ENCODE data around the gene ASB1. TPM values are rescaled to one million over a fixed set of nuclear protein-coding genes. Genes with fewer than 3 reads are reported as not detected.

ASB1 gene
- polyA plus RNA-seq, 1 donor (not counting 4 experiments of a cell fraction or from before 2014, with no cell fraction given): 13.0 TPM

DNA sequence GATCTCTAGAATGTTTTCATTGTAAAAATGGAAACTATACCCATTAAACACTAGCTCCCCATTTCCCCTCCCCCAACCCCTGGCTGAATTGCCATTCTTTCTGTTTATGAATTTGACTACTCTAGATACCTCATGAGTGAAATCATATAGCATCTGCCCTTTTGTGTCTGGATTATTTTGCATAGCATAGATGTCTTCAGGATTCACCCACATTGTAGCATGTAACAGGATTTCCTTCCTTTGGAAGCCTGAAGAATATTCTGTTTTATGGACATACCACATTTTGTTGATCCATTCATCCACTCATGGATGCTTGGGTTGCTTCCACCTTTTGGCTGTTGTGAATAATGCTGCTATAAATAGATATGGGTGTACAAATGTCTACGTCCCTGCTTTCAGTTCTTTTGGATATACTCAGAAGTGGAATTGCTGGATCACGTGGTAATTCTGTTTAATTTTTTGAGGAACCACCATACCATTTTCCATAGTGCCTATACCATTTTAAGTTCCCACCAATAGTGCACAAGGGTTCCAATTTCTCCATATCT, 7.7 kb upstream of the ASB1 start:
- H3K79me2 ChIP-seq (ENCODE audit: control insufficient read depth, insufficient read depth, low read length): no peaks in the 10 kb centered on the region
- no peak overlapping the region for H2AFZ ChIP-seq (ENCODE audit: control insufficient read depth, low read length)
- H3K4me2 ChIP-seq (ENCODE audit: control insufficient read depth, extremely low read depth, insufficient read depth, low read depth, low read length): no peak overlapping the region
- no peak for TF ChIP-seq CTCF (optimal IDR thresholded peaks at IDR 0.05 in 1 of 3, IDR thresholded peaks at IDR 0.05 in 1 of 3, conservative IDR thresholded peaks at IDR 0.05 in 1 of 3; ENCODE audit: extremely low read depth in 1 of 3, insufficient read depth in 2 of 3, low read length in 3 of 3)
- TF ChIP-seq EZH2 (IDR thresholded peaks at IDR 0.05; ENCODE audit: low read length): no peak
- no peak overlapping the region for H3K9ac ChIP-seq (ENCODE audit: control insufficient read depth, extremely low read depth, insufficient read depth, low read length)
- no peaks in the 10 kb centered on the region for H3K27me3 ChIP-seq (ENCODE audit: control insufficient read depth, extremely low read depth, insufficient read depth, low read length)
- peaks cover 2% of the 10 kb centered on the region for H3K9me3 ChIP-seq (ENCODE audit: control insufficient read depth, low read depth, low read length)
- no peaks in the 10 kb centered on the region for H3K36me3 ChIP-seq (ENCODE audit: control insufficient read depth in 2 of 2, extremely low read depth in 1 of 2, insufficient read depth in 2 of 2, low read length in 2 of 2)
- H3K4me1 ChIP-seq (ENCODE audit: control insufficient read depth, extremely low read depth, insufficient read depth, low read length): peaks cover 4% of the 10 kb centered on the region
- H3K27ac ChIP-seq (ENCODE audit: control insufficient read depth, insufficient read depth, low read length): no peak overlapping the region
- dilution Hi-C loops (cut with MboI; ENCODE audit: extremely low pct_ligation_motif_present, low sequenced_read_pairs): no loop called here
- DNase-seq (ENCODE audit: low read depth, low spot score) (no peak), FAIRE-seq (no peak)
- no peaks in the 10 kb centered on the region for H3K9me1 ChIP-seq (ENCODE audit: control insufficient read depth, extremely low read depth, insufficient read depth, low read length)
- H3K4me3 ChIP-seq (ENCODE audit: control insufficient read depth in 2 of 3, extremely low read depth in 1 of 3, insufficient read depth in 2 of 3, low read depth in 1 of 3, low read length in 3 of 3): no peak overlapping the region
- no peaks in the 10 kb centered on the region for H4K20me1 ChIP-seq (ENCODE audit: control insufficient read depth, extremely low read depth, insufficient read depth, low read length)

- Histone ChIP-seq H3K4me2 (ENCODE audit: control insufficient read depth, extremely low read depth, insufficient read depth, low read depth, low read length) (no peak overlapping the region), H2AFZ (ENCODE audit: control insufficient read depth, low read length) (no peak overlapping the region), H3K9me3 (ENCODE audit: control insufficient read depth, low read depth, low read length) (peaks cover 2% of the 10 kb centered on the region), H3K27ac (ENCODE audit: control insufficient read depth, insufficient read depth, low read length) (no peak overlapping the region), H3K9ac (ENCODE audit: control insufficient read depth, extremely low read depth, insufficient read depth, low read length) (no peak overlapping the region), H3K9me1 (ENCODE audit: control insufficient read depth, extremely low read depth, insufficient read depth, low read length) (no peaks in the 10 kb centered on the region), H4K20me1 (ENCODE audit: control insufficient read depth, extremely low read depth, insufficient read depth, low read length) (no peaks in the 10 kb centered on the region), H3K27me3 (ENCODE audit: control insufficient read depth, extremely low read depth, insufficient read depth, low read length) (no peaks in the 10 kb centered on the region), H3K4me1 (ENCODE audit: control insufficient read depth, extremely low read depth, insufficient read depth, low read length) (peaks cover 4% of the 10 kb centered on the region), H3K4me3 (ENCODE audit: control insufficient read depth in 2 of 3, extremely low read depth in 1 of 3, insufficient read depth in 2 of 3, low read depth in 1 of 3, low read length in 3 of 3) (no peak overlapping the region), H3K79me2 (ENCODE audit: control insufficient read depth, insufficient read depth, low read length) (no peaks in the 10 kb centered on the region), H3K36me3 (ENCODE audit: control insufficient read depth in 2 of 2, extremely low read depth in 1 of 2, insufficient read depth in 2 of 2, low read length in 2 of 2) (no peaks in the 10 kb centered on the region)
- dilution Hi-C loops (cut with MboI; ENCODE audit: extremely low pct_ligation_motif_present, low sequenced_read_pairs): no loop called here
- no peak for FAIRE-seq
- TF ChIP-seq EZH2 (IDR thresholded peaks at IDR 0.05; ENCODE audit: low read length): no peak
- no peak for TF ChIP-seq CTCF (optimal IDR thresholded peaks at IDR 0.05 in 1 of 3, IDR thresholded peaks at IDR 0.05 in 1 of 3, conservative IDR thresholded peaks at IDR 0.05 in 1 of 3; ENCODE audit: extremely low read depth in 1 of 3, insufficient read depth in 2 of 3, low read length in 3 of 3)
- no peak for DNase-seq (ENCODE audit: low read depth, low spot score)
Measured at GRCh38 chr2:238420442-238420841, 6.3 kb upstream of the ASB1 start.

Measured in keratinocyte (primary cell).